Tibial artery (tissue), 4 donors: Measurements from ENCODE around the gene C22orf31.

Source experiments
- DNase-seq, 2 donors: peaks; one replicate each; pipeline ENCODE4 v3.0.0-alpha.2; 2019
- H3K27ac ChIP-seq, 2 donors: fragments of 200-600 bp; sonication (generic) in 1 of 2; 1 replicate in 1 of 2; 2 replicates in 1 of 2; pipeline ENCODE4 v1.5.1; 2018 to 2019; ENCODE audit warnings: mild to moderate bottlenecking in 1 of 2
- H3K27me3 ChIP-seq, 2 donors: fragments of 200-600 bp; sonication (generic) in 1 of 2; one replicate each; pipeline versions ENCODE4 v1.5.1 to v1.6.0; 2016 to 2019
- H3K36me3 ChIP-seq, 3 donors: fragments of 200-600 bp; sonication (generic) in 2 of 3; one replicate each; pipeline ENCODE4 v1.5.1; 2016 to 2019; ENCODE audit warnings: mild to moderate bottlenecking in 2 of 3
- H3K4me1 ChIP-seq, 4 donors: fragments of 200-600 bp; sonication (generic) in 2 of 4; 1 replicate in 3 of 4; 2 replicates in 1 of 4; pipeline ENCODE4 v1.5.1; 2016 to 2019
- H3K4me3 ChIP-seq, 2 donors: fragments of 200-600 bp; sonication (generic) in 1 of 2; 1 replicate in 1 of 2; 2 replicates in 1 of 2; pipeline ENCODE4 v1.5.1; 2018 to 2019; ENCODE audit warnings: mild to moderate bottlenecking in 2 of 2
- H3K9me3 ChIP-seq, 3 donors: fragments of 200-600 bp; sonication (generic) in 1 of 3; one replicate each; pipeline ENCODE4 v1.5.1; 2016 to 2019
- CTCF ChIP-seq, 2 experiments: fragments of 200-600 bp in 1 of 2; fragments of 450-650 bp in 1 of 2; IDR thresholded peaks; one replicate each; pipeline ENCODE4 v1.5.1; 2017 to 2019; ENCODE audit warnings: antibody characterized with exemption in 2 of 2, mild to moderate bottlenecking in 1 of 2, moderate library complexity in 1 of 2
- intact Hi-C: fragments of 100-400 bp; cut with DNase I; formaldehyde crosslinking; loops from one replicate; pipeline ENCODE4 v1.15.0; 2023; ENCODE audit warnings: low total_unique reads

Gene C22orf31

GRCh38 chr22:29093501-29094300 lies 32.1 kb upstream of the C22orf31 start:
- no peak for TF ChIP-seq CTCF (IDR thresholded peaks at IDR 0.05)
- DNase-seq, result no peak
- no peaks in the 10 kb centered on the region for H3K9me3 ChIP-seq
- peaks cover 0 to 5% (median 0%) of the 10 kb centered on the region in 3 donors for H3K36me3 ChIP-seq
- H3K27me3 ChIP-seq, result no peaks in the 10 kb centered on the region
- H3K27ac ChIP-seq, result no peak overlapping the region
- intact Hi-C loops, result no loop called here
- no peak overlapping the region for H3K4me3 ChIP-seq
- peaks cover 0 to 5% (median 2%) of the 10 kb centered on the region in 4 donors for H3K4me1 ChIP-seq

GRCh38 chr22:29093030-29093429 lies 31.4 kb upstream of the C22orf31 start:
- Histone ChIP-seq H3K27ac (no peak overlapping the region), H3K4me1 (peaks cover 0 to 5% (median 2%) of the 10 kb centered on the region in 4 donors), H3K9me3 (no peaks in the 10 kb centered on the region), H3K27me3 (no peaks in the 10 kb centered on the region), H3K4me3 (no peak overlapping the region), H3K36me3 (peaks cover 0 to 5% (median 0%) of the 10 kb centered on the region in 3 donors)
- intact Hi-C loops, result no loop called here
- no peak for DNase-seq
- TF ChIP-seq CTCF (IDR thresholded peaks at IDR 0.05), result no peak

DNA sequence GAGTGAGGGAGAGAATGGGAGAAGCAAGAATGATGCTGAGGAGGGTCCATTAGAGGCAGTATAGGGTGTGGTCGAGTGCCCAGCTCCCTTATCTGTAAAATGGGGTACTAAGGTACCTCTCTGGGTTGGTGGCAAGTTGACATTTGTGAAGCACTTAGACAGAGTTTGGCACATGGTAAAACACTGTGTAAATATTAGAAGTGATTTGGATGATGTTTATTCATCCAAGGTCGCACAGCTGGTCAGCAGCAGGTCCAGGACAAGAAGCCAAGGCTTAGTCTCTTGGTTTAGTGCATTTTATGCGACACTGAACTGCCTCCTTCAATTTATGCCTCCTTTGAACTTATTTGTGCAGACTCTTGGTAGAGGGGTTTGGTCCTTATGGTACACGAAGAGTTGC lies 30.6 kb upstream of the C22orf31 start:
- intact Hi-C loops, result no loop called here
- Histone ChIP-seq H3K4me1 (peaks cover 0 to 5% (median 2%) of the 10 kb centered on the region in 4 donors), H3K36me3 (peaks cover 0 to 5% (median 0%) of the 10 kb centered on the region in 3 donors), H3K27ac (no peak overlapping the region), H3K27me3 (no peaks in the 10 kb centered on the region), H3K9me3 (no peaks in the 10 kb centered on the region), H3K4me3 (no peak overlapping the region)
- DNase-seq, result no peak
- TF ChIP-seq CTCF (IDR thresholded peaks at IDR 0.05), result no peak

DNA sequence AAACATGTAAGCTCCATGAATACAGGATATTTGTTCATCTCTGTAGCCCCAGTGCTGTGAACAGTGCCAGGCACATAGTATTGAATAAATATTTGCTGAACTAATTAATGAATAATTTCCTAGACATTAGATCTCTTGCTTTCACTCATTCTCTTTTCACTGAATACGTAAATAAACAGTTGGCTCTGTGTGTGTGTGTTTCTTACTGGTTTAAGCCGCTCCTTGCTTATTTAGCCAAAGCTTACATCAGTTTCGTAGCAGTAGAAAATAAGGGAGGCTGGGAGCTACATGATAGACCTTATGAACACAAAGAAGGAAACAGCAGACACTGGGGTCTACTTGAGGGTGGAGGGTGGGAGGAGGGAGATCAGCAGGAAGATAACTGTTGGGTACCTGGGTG lies 28.4 kb upstream of the C22orf31 start:
- Histone ChIP-seq H3K4me3 (no peak overlapping the region), H3K27me3 (no peaks in the 10 kb centered on the region), H3K27ac (no peak overlapping the region), H3K36me3 (peaks cover 0 to 4% (median 0%) of the 10 kb centered on the region in 3 donors), H3K9me3 (no peaks in the 10 kb centered on the region), H3K4me1 (peaks cover 0 to 5% (median 2%) of the 10 kb centered on the region in 4 donors)
- intact Hi-C loops, result no loop called here
- TF ChIP-seq CTCF (IDR thresholded peaks at IDR 0.05), result no peak
- DNase-seq, result no peak

DNA sequence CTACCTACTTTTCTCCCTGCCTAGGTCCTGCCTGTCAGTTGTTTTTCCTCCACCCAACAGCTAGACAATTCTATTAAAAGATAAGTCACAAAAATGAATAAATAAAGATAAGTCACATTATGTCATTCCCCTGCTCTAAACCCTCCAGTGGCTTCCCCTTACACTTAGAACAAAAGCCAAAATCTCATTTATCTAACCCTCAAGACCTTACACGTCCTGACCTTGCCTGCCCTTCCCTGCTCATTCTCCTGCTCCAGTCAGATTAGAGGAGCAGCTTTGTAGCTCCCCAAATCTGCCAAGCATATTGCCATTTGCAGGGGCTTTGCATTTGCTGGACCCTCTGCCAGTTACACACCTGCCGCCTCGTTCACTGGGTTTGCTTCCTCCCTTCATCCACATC lies 27.9 kb upstream of the C22orf31 start:
- H3K27ac ChIP-seq, result no peak overlapping the region
- no peak for DNase-seq
- no peaks in the 10 kb centered on the region for H3K9me3 ChIP-seq
- intact Hi-C loops, result no loop called here
- H3K36me3 ChIP-seq, result no peaks in the 10 kb centered on the region
- H3K4me1 ChIP-seq, result peaks cover 0 to 5% (median 2%) of the 10 kb centered on the region in 4 donors
- no peak overlapping the region for H3K4me3 ChIP-seq
- no peaks in the 10 kb centered on the region for H3K27me3 ChIP-seq
- no peak for TF ChIP-seq CTCF (IDR thresholded peaks at IDR 0.05)
